HEK293 (cell line): ENCODE data around the gene CCDC110.

ENCODE experiments used
- CTCF ChIA-PET: fragments of 350-600 bp; formaldehyde crosslinking; extraction: SDS; loops from one replicate; lab custom pipeline; 2021; ENCODE audit warnings: antibody characterized with exemption; lab: Yijun Ruan, JAX
- POLR2A ChIA-PET: fragments of 300-600 bp; formaldehyde crosslinking; extraction: SDS; loops from one replicate; lab custom pipeline; 2020; ENCODE audit warnings: antibody characterized with exemption, inconsistent platforms; lab: Yijun Ruan, JAX
- H3K27ac ChIP-seq: fragments of 200-500 bp; sonication (Bioruptor generic); 2 replicates; pipeline ENCODE4 v1.5.1; 2014; ENCODE audit warnings: low read depth, low read length, control low read depth, inconsistent platforms; ENCODE audit errors: extremely low read depth
- H3K36me3 ChIP-seq, 2 experiments: fragments of 200-500 bp in 1 of 2; sonication (Bioruptor generic) in 1 of 2; 1 replicate in 1 of 2; 2 replicates in 1 of 2; pipeline ENCODE4 v1.5.1; 2014 to 2017; ENCODE audit warnings: inconsistent platforms in 2 of 2, low read length in 2 of 2; ENCODE audit not compliant: control insufficient read depth in 2 of 2, insufficient read depth in 1 of 2
- H3K4me1 ChIP-seq: fragments of 200-500 bp; sonication (Bioruptor generic); 2 replicates; pipeline ENCODE4 v1.5.1; 2014; ENCODE audit warnings: mild to moderate bottlenecking, low read length, inconsistent platforms; ENCODE audit not compliant: control insufficient read depth, insufficient read depth
- H3K4me3 ChIP-seq: 2 replicates; pipeline ENCODE4 v1.5.1; 2011; ENCODE audit warnings: low read depth, mild to moderate bottlenecking, control low read depth, low read length, moderate library complexity
- H3K9me3 ChIP-seq: fragments of 200-500 bp; sonication (Bioruptor generic); 2 replicates; pipeline ENCODE4 v1.5.1; 2014; ENCODE audit warnings: low read depth, low read length, inconsistent platforms; ENCODE audit not compliant: control insufficient read depth, insufficient read depth
- CTCF ChIP-seq: fragments of 450-650 bp; formaldehyde crosslinking; IDR thresholded peaks from 2 replicates; pipeline ENCODE4 v1.5.1; 2016; ENCODE audit warnings: missing biosample characterization, missing genetic modification characterization
- GLIS1 ChIP-seq: fragments of 450-650 bp; formaldehyde crosslinking; IDR thresholded peaks from 2 replicates; pipeline ENCODE4 v1.5.1; 2016; ENCODE audit warnings: missing biosample characterization, missing genetic modification characterization
- GLIS2 ChIP-seq: fragments of 450-650 bp; formaldehyde crosslinking; IDR thresholded peaks from 2 replicates; pipeline ENCODE4 v1.5.1; 2016; ENCODE audit warnings: missing biosample characterization, missing genetic modification characterization
- KLF1 ChIP-seq: fragments of 450-650 bp; formaldehyde crosslinking; IDR thresholded peaks from 2 replicates; pipeline ENCODE4 v1.5.1; 2016; ENCODE audit warnings: missing biosample characterization, missing genetic modification characterization
- KLF17 ChIP-seq: fragments of 450-650 bp; formaldehyde crosslinking; IDR thresholded peaks from 2 replicates; pipeline ENCODE4 v1.5.1; 2016; ENCODE audit warnings: missing biosample characterization, missing genetic modification characterization
- KLF8 ChIP-seq: fragments of 450-650 bp; formaldehyde crosslinking; IDR thresholded peaks from 2 replicates; pipeline ENCODE4 v1.5.1; 2016; ENCODE audit warnings: missing biosample characterization, missing genetic modification characterization
- KLF9 ChIP-seq: fragments of 450-650 bp; formaldehyde crosslinking; IDR thresholded peaks from 2 replicates; pipeline ENCODE4 v1.5.1; 2016; ENCODE audit warnings: missing biosample characterization, missing genetic modification characterization, low read depth
- OSR2 ChIP-seq: fragments of 450-650 bp; formaldehyde crosslinking; IDR thresholded peaks from 2 replicates; pipeline ENCODE4 v1.5.1; 2016; ENCODE audit warnings: missing biosample characterization, missing genetic modification characterization
- PATZ1 ChIP-seq: fragments of 450-650 bp; formaldehyde crosslinking; IDR thresholded peaks from 2 replicates; pipeline ENCODE4 v1.5.1; 2016; ENCODE audit warnings: missing biosample characterization, missing genetic modification characterization
- PRDM4 ChIP-seq: fragments of 450-650 bp; formaldehyde crosslinking; IDR thresholded peaks from 2 replicates; pipeline ENCODE4 v1.5.1; 2017; ENCODE audit warnings: missing biosample characterization, missing genetic modification characterization
- RBAK ChIP-seq: fragments of 450-650 bp; formaldehyde crosslinking; IDR thresholded peaks from 2 replicates; pipeline ENCODE4 v1.5.1; 2016; ENCODE audit warnings: missing biosample characterization, missing genetic modification characterization
- SP7 ChIP-seq: fragments of 450-650 bp; formaldehyde crosslinking; IDR thresholded peaks from 2 replicates; pipeline ENCODE4 v1.5.1; 2016; ENCODE audit warnings: missing biosample characterization, missing genetic modification characterization
- YY2 ChIP-seq: fragments of 450-650 bp; formaldehyde crosslinking; IDR thresholded peaks from 2 replicates; pipeline ENCODE4 v1.5.1; 2016; ENCODE audit warnings: missing biosample characterization, missing genetic modification characterization
- ZBTB26 ChIP-seq: fragments of 450-650 bp; formaldehyde crosslinking; optimal IDR thresholded peaks from 2 replicates; pipeline ENCODE3; 2016; ENCODE audit warnings: missing biosample characterization, mild to moderate bottlenecking, missing genetic modification characterization
- ZBTB7A ChIP-seq: fragments of 450-650 bp; formaldehyde crosslinking; IDR thresholded peaks from 2 replicates; pipeline ENCODE4 v1.5.1; 2016; ENCODE audit warnings: low read depth, missing biosample characterization, missing genetic modification characterization
- ZBTB8A ChIP-seq: fragments of 450-650 bp; formaldehyde crosslinking; IDR thresholded peaks from 2 replicates; pipeline ENCODE4 v1.5.1; 2016; ENCODE audit warnings: missing biosample characterization, missing genetic modification characterization
- ZEB2 ChIP-seq: fragments of 450-650 bp; formaldehyde crosslinking; IDR thresholded peaks from 2 replicates; pipeline ENCODE4 v1.5.1; 2016; ENCODE audit warnings: missing biosample characterization, missing genetic modification characterization
- ZNF10 ChIP-seq: fragments of 450-650 bp; formaldehyde crosslinking; IDR thresholded peaks from 2 replicates; pipeline ENCODE4 v1.5.1; 2017; ENCODE audit warnings: missing biosample characterization, missing genetic modification characterization
- ZNF138 ChIP-seq: fragments of 450-650 bp; formaldehyde crosslinking; IDR thresholded peaks from 2 replicates; pipeline ENCODE4 v1.5.1; 2016; ENCODE audit warnings: missing biosample characterization, missing genetic modification characterization, borderline replicate concordance
- ZNF335 ChIP-seq: fragments of 450-650 bp; formaldehyde crosslinking; conservative IDR thresholded peaks from 2 replicates; pipeline ENCODE4 v1.5.1; 2016; ENCODE audit warnings: missing biosample characterization, missing genetic modification characterization
- ZNF350 ChIP-seq: fragments of 450-650 bp; formaldehyde crosslinking; IDR thresholded peaks from 2 replicates; pipeline ENCODE4 v1.5.0; 2017; ENCODE audit warnings: missing biosample characterization, mild to moderate bottlenecking, missing genetic modification characterization
- ZNF37A ChIP-seq: fragments of 450-650 bp; IDR thresholded peaks from 2 replicates; pipeline ENCODE4 v1.5.1; 2018; ENCODE audit warnings: missing biosample characterization, missing genetic modification characterization
- ZNF391 ChIP-seq: fragments of 450-650 bp; formaldehyde crosslinking; IDR thresholded peaks from 2 replicates; pipeline ENCODE4 v1.5.1; 2016; ENCODE audit warnings: low read depth, missing biosample characterization, missing genetic modification characterization, borderline replicate concordance
- ZNF514 ChIP-seq: fragments of 450-650 bp; formaldehyde crosslinking; IDR thresholded peaks from 2 replicates; pipeline ENCODE4 v1.5.1; 2016; ENCODE audit warnings: missing biosample characterization, missing genetic modification characterization
- ZNF561 ChIP-seq: fragments of 450-650 bp; IDR thresholded peaks from 2 replicates; pipeline ENCODE4 v1.5.1; 2018; ENCODE audit warnings: missing biosample characterization, missing genetic modification characterization, borderline replicate concordance
- ZNF660 ChIP-seq: fragments of 450-650 bp; IDR thresholded peaks from 2 replicates; pipeline ENCODE4 v1.5.1; 2018; ENCODE audit warnings: missing biosample characterization, mild to moderate bottlenecking, missing genetic modification characterization
- ZNF76 ChIP-seq: fragments of 450-650 bp; formaldehyde crosslinking; IDR thresholded peaks from 2 replicates; pipeline ENCODE4; 2016; ENCODE audit warnings: low read depth, missing biosample characterization, missing genetic modification characterization, borderline replicate concordance
- ZSCAN30 ChIP-seq: fragments of 450-650 bp; IDR thresholded peaks from 2 replicates; pipeline ENCODE4 v1.5.1; 2018; ENCODE audit warnings: missing biosample characterization, mild to moderate bottlenecking, missing genetic modification characterization, moderate library complexity
- ZXDB ChIP-seq: fragments of 450-650 bp; formaldehyde crosslinking; IDR thresholded peaks from 2 replicates; pipeline ENCODE4 v1.5.1; 2016; ENCODE audit warnings: missing biosample characterization, missing genetic modification characterization

Gene CCDC110

GRCh38 chr4:185471235-185472102 is at the start of gene CCDC110:
CCDC110 (minus strand) TSS chr4:185471733; CDS start chr4:185471683, 50 bp downstream.
- Histone ChIP-seq H3K9me3 (no peaks in the 10 kb centered on the region), H3K36me3 (no peaks in the 10 kb centered on the region), H3K27ac (peak within 1 kb of the TSS; percentile 31; the same call in 1 of the 2 replicates), H3K4me3 (peak within 1 kb of the TSS; percentile 62), H3K4me1 (0 out of 2 replicates have a peak, but pooled peaks cover 3% of the 10 kb centered on the region)
- POLR2A ChIA-PET, result interaction anchor here (1.0 kb wide), 1 partner anchor 64 kb away, joined by 4 read pairs; the partner anchor contains the start of gene PDLIM3
- CTCF ChIA-PET, result interaction anchor here (0.7 to 1.4 kb wide), 4 partner anchors 9 to 339 kb away, joined by 4 to 7 read pairs (median 5); no protein-coding TSS in a partner anchor
- TF ChIP-seq ZNF350 (tag by site-specific recombination) (no peak), ZEB2 (tag by site-specific recombination) (peak; percentile 59; the same call in 1 of the 2 replicates), CTCF (peak; percentile 50; the same call in 1 of the 2 replicates), ZNF514 (no peak), ZNF76 (tag by site-specific recombination) (peak; percentile 30; the same call in 1 of the 2 replicates), ZNF138 (tag by site-specific recombination) (no peak), YY2 (tag by site-specific recombination) (no peak), GLIS2 (peak; percentile 59; the same call in 1 of the 2 replicates), PRDM4 (no peak), ZNF37A (tag by site-specific recombination) (no peak), ZXDB (tag by site-specific recombination) (0 out of 2 replicates have a peak, but pooled peaks have one; percentile 28), KLF9 (tag by site-specific recombination) (peak; percentile 16; the same call in 1 of the 2 replicates), ZNF391 (tag by site-specific recombination) (peak; percentile 30; the same call in 1 of the 2 replicates), ZSCAN30 (tag by site-specific recombination) (0 out of 2 replicates have a peak, but pooled peaks have one; percentile 19), RBAK (tag by site-specific recombination) (no peak), KLF1 (peak; percentile 62), ZBTB7A (tag by site-specific recombination) (no peak), ZBTB8A (tag by site-specific recombination) (peak; percentile 93), ZBTB26 (tag by site-specific recombination) (peak; percentile 79), ZNF561 (tag by site-specific recombination) (peak; percentile 82), KLF8 (tag by site-specific recombination) (peak; percentile 26; the same call in 1 of the 2 replicates), PATZ1 (tag by site-specific recombination) (peak; percentile 51), OSR2 (tag by site-specific recombination) (no peak), SP7 (tag by site-specific recombination) (peak; percentile 17; the same call in 1 of the 2 replicates), GLIS1 (tag by site-specific recombination) (peak; percentile 41), KLF17 (tag by site-specific recombination) (peak; percentile 54; the same call in 1 of the 2 replicates), ZNF10 (tag by site-specific recombination) (0 out of 2 replicates have a peak, but pooled peaks have one; percentile 19), ZNF660 (peak; percentile 19; the same call in 1 of the 2 replicates), ZNF335 (tag by site-specific recombination) (peak; percentile 73)
